ENCODE measurements around the gene ATP1B1.

The ATP1B1 gene

GRCh38 chr1:169108223-169108622 lies 1.7 kb downstream of the ATP1B1 start:
- H3K4ac ChIP-seq (ENCODE audit: low read depth in 1 of 2, low read length in 2 of 2) = no peak overlapping the region
- no peak overlapping the region for H3K9ac ChIP-seq (ENCODE audit: low read length)
- H4K8ac ChIP-seq (ENCODE audit: low read length) = peak overlapping the region; percentile 70
- H4K91ac ChIP-seq (ENCODE audit: low read length) = no peak overlapping the region
- H2BK15ac ChIP-seq (ENCODE audit: low read depth, poor library complexity, severe bottlenecking) = no peak overlapping the region
- H2BK120ac ChIP-seq (ENCODE audit: low read depth, low read length) = no peak overlapping the region
- H3K9me3 ChIP-seq (ENCODE audit: control insufficient read depth, low read length) = no peaks in the 10 kb centered on the region
- H2BK12ac ChIP-seq (ENCODE audit: low read length in 2 of 2) = peak overlapping the region in 1 of 2 experiments; percentile 27
- H3K27me3 ChIP-seq (ENCODE audit: control insufficient read depth in 1 of 2, insufficient read depth in 1 of 2, low read length in 2 of 2) = peaks cover 0 to 25% of the 10 kb centered on the region in 2 experiments
- H3K4me3 ChIP-seq (ENCODE audit: insufficient read depth in 1 of 2, low read depth in 1 of 2, low read length in 2 of 2) = peak overlapping the region in 1 of 2 experiments; percentile 41
- peaks cover 0 to 8% of the 10 kb centered on the region in 2 experiments for H3K36me3 ChIP-seq (ENCODE audit: control insufficient read depth in 1 of 2, insufficient read depth in 2 of 2, low read depth in 1 of 2, low read length in 2 of 2)
- peak overlapping the region; percentile 81 for H3K4me2 ChIP-seq (ENCODE audit: low read length, poor library complexity, severe bottlenecking)
- H2BK5ac ChIP-seq (ENCODE audit: low read depth, low read length, poor library complexity, severe bottlenecking) = no peak overlapping the region
- H2AK5ac ChIP-seq (ENCODE audit: low read length, severe bottlenecking) = no peak overlapping the region
- 64% methylated on average over 1 of the region's 2 CpGs for WGBS
- H3K79me1 ChIP-seq (replicated peaks; ENCODE audit: low read length, poor library complexity, severe bottlenecking) = peaks cover 3% of the 10 kb centered on the region
- peak overlapping the region; percentile 34 to 41 for H3K18ac ChIP-seq (ENCODE audit: low read depth in 1 of 2, low read length in 2 of 2)
- H2AFZ ChIP-seq (ENCODE audit: low read depth, low read length) = no peak overlapping the region
- H3K4me1 ChIP-seq (ENCODE audit: control insufficient read depth, insufficient read depth, low read depth, low read length) = peaks cover 22% of the 10 kb centered on the region
- DNase-seq = peak; percentile 24
- peak overlapping the region in 1 of 2 experiments; percentile 19 for H3K14ac ChIP-seq (ENCODE audit: low read length in 2 of 2)
- H3K27ac ChIP-seq (ENCODE audit: low read length, poor library complexity, severe bottlenecking) = peak overlapping the region; percentile 66
- H3K23ac ChIP-seq (ENCODE audit: low read length in 2 of 2) = no peak overlapping the region

DNA sequence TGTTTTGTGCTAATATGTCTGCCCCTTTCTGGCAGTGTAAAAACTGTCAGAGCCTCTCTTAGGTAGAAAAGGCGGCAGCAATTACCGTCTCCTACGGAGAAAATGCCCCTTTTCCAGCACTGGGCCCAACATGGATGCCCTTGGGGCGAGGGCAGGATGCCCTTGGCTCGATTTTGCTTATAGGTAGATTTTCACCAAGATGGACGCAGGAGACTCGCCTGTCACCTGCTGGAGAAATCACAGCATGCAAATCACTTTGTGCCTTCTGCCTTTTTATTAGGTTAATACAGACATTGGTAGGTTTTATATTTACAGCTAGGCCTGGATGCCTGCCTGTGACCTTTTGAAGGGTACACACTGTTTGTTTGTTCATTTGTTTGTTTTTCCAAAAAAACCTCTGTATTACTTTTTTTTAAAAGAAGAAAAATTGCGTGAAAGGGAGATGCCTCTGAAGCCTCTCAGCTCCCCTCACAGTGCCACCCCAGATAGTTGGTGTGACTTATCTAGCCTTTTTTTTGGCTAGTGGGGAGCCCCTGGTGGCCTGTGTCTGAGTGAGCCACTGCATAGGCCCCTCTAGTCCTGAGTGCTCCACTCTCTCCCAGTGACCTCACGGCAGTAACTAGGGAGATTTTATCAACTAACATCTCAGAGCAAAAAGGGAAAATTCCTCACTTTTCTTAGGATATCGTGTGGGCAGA lies 2.5 kb downstream of the ATP1B1 start:
- Histone ChIP-seq H3K4me1 (ENCODE audit: control insufficient read depth, insufficient read depth, low read depth, low read length) (peaks cover 21% of the 10 kb centered on the region), H2AFZ (ENCODE audit: low read depth, low read length) (peak overlapping the region; percentile 29), H2BK120ac (ENCODE audit: low read depth, low read length) (no peak overlapping the region), H3K18ac (ENCODE audit: low read depth in 1 of 2, low read length in 2 of 2) (peak overlapping the region; percentile 34 to 50), H2BK5ac (ENCODE audit: low read depth, low read length, poor library complexity, severe bottlenecking) (no peak overlapping the region), H2BK12ac (ENCODE audit: low read length in 2 of 2) (peak overlapping the region; percentile 37 to 41), H4K91ac (ENCODE audit: low read length) (no peak overlapping the region), H3K79me1 (replicated peaks; ENCODE audit: low read length, poor library complexity, severe bottlenecking) (peaks cover 3% of the 10 kb centered on the region), H3K36me3 (ENCODE audit: control insufficient read depth in 1 of 2, insufficient read depth in 2 of 2, low read depth in 1 of 2, low read length in 2 of 2) (peaks cover 0 to 8% of the 10 kb centered on the region in 2 experiments), H3K27ac (ENCODE audit: low read length, poor library complexity, severe bottlenecking) (peak overlapping the region; percentile 66), H3K23ac (ENCODE audit: low read length in 2 of 2) (peak overlapping the region in 1 of 2 experiments; percentile 51), H3K4me2 (ENCODE audit: low read length, poor library complexity, severe bottlenecking) (peak overlapping the region; percentile 81), H3K9me3 (ENCODE audit: control insufficient read depth, low read length) (no peaks in the 10 kb centered on the region), H3K4ac (ENCODE audit: low read depth in 1 of 2, low read length in 2 of 2) (peak overlapping the region in 1 of 2 experiments; percentile 57), H2AK5ac (ENCODE audit: low read length, severe bottlenecking) (peak overlapping the region; percentile 33), H3K4me3 (ENCODE audit: insufficient read depth in 1 of 2, low read depth in 1 of 2, low read length in 2 of 2) (peak overlapping the region in 1 of 2 experiments; percentile 47), H4K8ac (ENCODE audit: low read length) (no peak overlapping the region), H3K9ac (ENCODE audit: low read length) (no peak overlapping the region), H3K14ac (ENCODE audit: low read length in 2 of 2) (no peak overlapping the region), H3K27me3 (ENCODE audit: control insufficient read depth in 1 of 2, insufficient read depth in 1 of 2, low read length in 2 of 2) (peaks cover 0 to 18% of the 10 kb centered on the region in 2 experiments), H2BK15ac (ENCODE audit: low read depth, poor library complexity, severe bottlenecking) (no peak overlapping the region)
- WGBS = 77% methylated on average over 8 of the region's 10 CpGs
- DNase-seq = peak; percentile 88

DNA sequence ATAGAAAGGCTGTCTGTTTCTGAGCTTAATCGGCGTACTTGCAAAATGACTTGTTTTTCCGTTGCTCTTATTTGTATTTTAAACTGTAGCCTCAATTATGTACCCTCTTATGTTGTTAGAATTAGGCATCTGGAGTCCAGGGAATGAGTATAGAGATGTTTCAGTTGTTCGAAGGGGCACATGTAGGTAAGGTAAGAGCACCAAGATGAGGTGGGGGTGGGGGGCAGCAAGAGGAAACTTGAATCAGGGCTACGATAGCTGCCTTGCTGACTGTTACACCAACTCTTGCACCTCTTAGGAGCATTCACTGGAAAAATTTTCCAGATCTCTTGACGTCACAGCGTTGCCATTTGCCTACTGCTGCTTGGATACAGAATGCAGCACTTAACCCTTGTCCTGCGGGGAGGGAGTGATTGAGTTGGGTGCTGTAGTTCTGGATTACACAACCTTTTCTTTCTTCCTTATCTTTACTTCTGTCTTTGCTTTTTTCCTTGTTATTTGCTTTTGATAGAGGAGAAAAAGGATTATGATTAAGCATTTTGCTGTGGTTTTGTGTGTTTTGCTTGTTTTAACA lies 3.2 kb downstream of the ATP1B1 start:
- Histone ChIP-seq H3K23ac (ENCODE audit: low read length in 2 of 2) (no peak overlapping the region), H2AFZ (ENCODE audit: low read depth, low read length) (no peak overlapping the region), H2BK12ac (ENCODE audit: low read length in 2 of 2) (peak overlapping the region in 1 of 2 experiments; percentile 61), H3K79me1 (replicated peaks; ENCODE audit: low read length, poor library complexity, severe bottlenecking) (peaks cover 3% of the 10 kb centered on the region), H2BK5ac (ENCODE audit: low read depth, low read length, poor library complexity, severe bottlenecking) (no peak overlapping the region), H3K4me3 (ENCODE audit: insufficient read depth in 1 of 2, low read depth in 1 of 2, low read length in 2 of 2) (no peak overlapping the region), H3K27ac (ENCODE audit: low read length, poor library complexity, severe bottlenecking) (peak overlapping the region; percentile 66), H3K4me2 (ENCODE audit: low read length, poor library complexity, severe bottlenecking) (peak overlapping the region; percentile 80), H2BK120ac (ENCODE audit: low read depth, low read length) (peak overlapping the region; percentile 55), H3K36me3 (ENCODE audit: control insufficient read depth in 1 of 2, insufficient read depth in 2 of 2, low read depth in 1 of 2, low read length in 2 of 2) (peaks cover 0 to 9% of the 10 kb centered on the region in 2 experiments), H3K9me3 (ENCODE audit: control insufficient read depth, low read length) (no peaks in the 10 kb centered on the region), H4K91ac (ENCODE audit: low read length) (no peak overlapping the region), H2AK5ac (ENCODE audit: low read length, severe bottlenecking) (no peak overlapping the region), H3K9ac (ENCODE audit: low read length) (no peak overlapping the region), H3K14ac (ENCODE audit: low read length in 2 of 2) (no peak overlapping the region), H3K18ac (ENCODE audit: low read depth in 1 of 2, low read length in 2 of 2) (peak overlapping the region; percentile 29 to 51), H3K27me3 (ENCODE audit: control insufficient read depth in 1 of 2, insufficient read depth in 1 of 2, low read length in 2 of 2) (peaks cover 0 to 12% of the 10 kb centered on the region in 2 experiments), H4K8ac (ENCODE audit: low read length) (peak overlapping the region; percentile 54), H3K4me1 (ENCODE audit: control insufficient read depth, insufficient read depth, low read depth, low read length) (peaks cover 21% of the 10 kb centered on the region), H3K4ac (ENCODE audit: low read depth in 1 of 2, low read length in 2 of 2) (peak overlapping the region in 1 of 2 experiments; percentile 47), H2BK15ac (ENCODE audit: low read depth, poor library complexity, severe bottlenecking) (no peak overlapping the region)
- WGBS = 49% methylated on average over 4 of the region's 8 CpGs
- peak; percentile 99 for DNase-seq

- peak overlapping the region in 1 of 2 experiments; percentile 79 for H2BK12ac ChIP-seq (ENCODE audit: low read length in 2 of 2)
These were observed 3.7 kb downstream of the ATP1B1 start for GRCh38 chr1:169110236-169110635.

More at GRCh38 chr1:169110236-169110635, 3.7 kb downstream of the ATP1B1 start:
- 52% methylated on average over 3 of the region's 3 CpGs for WGBS
- Histone ChIP-seq H3K4me2 (ENCODE audit: low read length, poor library complexity, severe bottlenecking) (peak overlapping the region; percentile 80), H3K14ac (ENCODE audit: low read length in 2 of 2) (no peak overlapping the region), H2BK120ac (ENCODE audit: low read depth, low read length) (peak overlapping the region; percentile 64), H3K4ac (ENCODE audit: low read depth in 1 of 2, low read length in 2 of 2) (no peak overlapping the region), H2AK5ac (ENCODE audit: low read length, severe bottlenecking) (no peak overlapping the region), H3K4me1 (ENCODE audit: control insufficient read depth, insufficient read depth, low read depth, low read length) (peaks cover 19% of the 10 kb centered on the region), H3K4me3 (ENCODE audit: insufficient read depth in 1 of 2, low read depth in 1 of 2, low read length in 2 of 2) (no peak overlapping the region), H3K23ac (ENCODE audit: low read length in 2 of 2) (no peak overlapping the region), H3K27me3 (ENCODE audit: control insufficient read depth in 1 of 2, insufficient read depth in 1 of 2, low read length in 2 of 2) (peaks cover 0 to 6% of the 10 kb centered on the region in 2 experiments), H4K91ac (ENCODE audit: low read length) (no peak overlapping the region), H2BK15ac (ENCODE audit: low read depth, poor library complexity, severe bottlenecking) (no peak overlapping the region), H3K79me1 (replicated peaks; ENCODE audit: low read length, poor library complexity, severe bottlenecking) (peaks cover 3% of the 10 kb centered on the region), H4K8ac (ENCODE audit: low read length) (no peak overlapping the region), H3K18ac (ENCODE audit: low read depth in 1 of 2, low read length in 2 of 2) (peak overlapping the region in 1 of 2 experiments; percentile 78), H3K9ac (ENCODE audit: low read length) (no peak overlapping the region), H3K36me3 (ENCODE audit: control insufficient read depth in 1 of 2, insufficient read depth in 2 of 2, low read depth in 1 of 2, low read length in 2 of 2) (peaks cover 0 to 10% of the 10 kb centered on the region in 2 experiments), H2BK5ac (ENCODE audit: low read depth, low read length, poor library complexity, severe bottlenecking) (no peak overlapping the region), H2AFZ (ENCODE audit: low read depth, low read length) (no peak overlapping the region), H3K27ac (ENCODE audit: low read length, poor library complexity, severe bottlenecking) (peak overlapping the region; percentile 44), H3K9me3 (ENCODE audit: control insufficient read depth, low read length) (no peaks in the 10 kb centered on the region)
- DNase-seq = peak; percentile 38

Data from mesenchymal stem cell (in vitro differentiated cells and primary cell).